ENCODE data around the gene AURKAIP1. TPM values are rescaled to one million over a fixed set of nuclear protein-coding genes. Genes with fewer than 3 reads are reported as not detected.

The AURKAIP1 gene
- total RNA-seq, 4 donors from 2014 or later = 55.8 to 106 (median 86.1) TPM

GRCh38 chr1:1352786-1353388, 22.1 kb downstream of the AURKAIP1 start:
- peaks cover 26% of the 10 kb centered on the region for H3K27me3 ChIP-seq
- no peak for DNase-seq (ENCODE audit: low spot score in 2 of 2)
- no CpG with 5 or more reads among the region's 5 CpGs for WGBS
- no peaks in the 10 kb centered on the region for H3K9me3 ChIP-seq
- H3K36me3 ChIP-seq = no peaks in the 10 kb centered on the region
- H3K27ac ChIP-seq = no peak overlapping the region
- TF ChIP-seq POLR2AphosphoS5 (IDR thresholded peaks at IDR 0.05) = no peak
- no peak for TF ChIP-seq CTCF (IDR thresholded peaks at IDR 0.05)
- no peak for TF ChIP-seq EP300 (IDR thresholded peaks at IDR 0.05)
- no peak for TF ChIP-seq POLR2A (IDR thresholded peaks at IDR 0.05)
- H3K4me1 ChIP-seq = peaks cover 70% of the 10 kb centered on the region
- H3K4me3 ChIP-seq = no peak overlapping the region

- H3K4me1 ChIP-seq = peaks cover 74% of the 10 kb centered on the region
- no peaks in the 10 kb centered on the region for H3K9me3 ChIP-seq
- H3K27me3 ChIP-seq = peaks cover 26% of the 10 kb centered on the region
- TF ChIP-seq EP300 (IDR thresholded peaks at IDR 0.05) (no peak), POLR2A (IDR thresholded peaks at IDR 0.05) (no peak), POLR2AphosphoS5 (IDR thresholded peaks at IDR 0.05) (no peak), CTCF (IDR thresholded peaks at IDR 0.05) (no peak)
- DNase-seq (ENCODE audit: low spot score in 2 of 2) = no peak
- H3K4me3 ChIP-seq = peak overlapping the region; percentile 17
- 48% methylated on average over 6 of the region's 29 CpGs for WGBS
- no peaks in the 10 kb centered on the region for H3K36me3 ChIP-seq
- H3K27ac ChIP-seq = peak overlapping the region; percentile 3
Observed at GRCh38 chr1:1351511-1352427, 23.2 kb downstream of the AURKAIP1 start.

- no peak for TF ChIP-seq EP300 (IDR thresholded peaks at IDR 0.05)
- peak in 1 of 2 donors; percentile 56 for TF ChIP-seq CTCF (IDR thresholded peaks at IDR 0.05)
- no peak for TF ChIP-seq POLR2A (IDR thresholded peaks at IDR 0.05)
- no peak for DNase-seq (ENCODE audit: low spot score in 2 of 2)
- no peaks in the 10 kb centered on the region for H3K36me3 ChIP-seq
- peaks cover 14% of the 10 kb centered on the region for H3K27me3 ChIP-seq
- H3K4me3 ChIP-seq = peak within 1 kb of the TSS; percentile 81
- no CpG with 5 or more reads among the region's 122 CpGs for WGBS
- peak within 1 kb of the TSS; percentile 90 for H3K27ac ChIP-seq
- no peaks in the 10 kb centered on the region for H3K9me3 ChIP-seq
- H3K4me1 ChIP-seq = peaks cover 74% of the 10 kb centered on the region
Observed at GRCh38 chr1:1349256-1350012, 25.6 kb downstream of the AURKAIP1 start, which contains the start of gene DVL1. TSS of gene DVL1 (minus strand) at chr1:1349418. CDS start at chr1:1349065, 353 bp downstream.

- WGBS = 0% methylated on average over 6 of the region's 109 CpGs
- peak overlapping the region; percentile 81 for H3K4me3 ChIP-seq
- peaks cover 74% of the 10 kb centered on the region for H3K4me1 ChIP-seq
- DNase-seq (ENCODE audit: low spot score in 2 of 2) = no peak
- H3K36me3 ChIP-seq = no peaks in the 10 kb centered on the region
- peaks cover 7% of the 10 kb centered on the region for H3K27me3 ChIP-seq
- TF ChIP-seq POLR2AphosphoS5 (IDR thresholded peaks at IDR 0.05) (no peak), CTCF (IDR thresholded peaks at IDR 0.05) (no peak), POLR2A (IDR thresholded peaks at IDR 0.05) (no peak), EP300 (IDR thresholded peaks at IDR 0.05) (no peak)
- H3K27ac ChIP-seq = peak overlapping the region; percentile 71
- no peaks in the 10 kb centered on the region for H3K9me3 ChIP-seq
Observed at GRCh38 chr1:1348420-1349255, 26.4 kb downstream of the AURKAIP1 start.

Data from suprapubic skin (tissue), 4 donors.